Measurements from ENCODE around the gene HABP2.

Gene HABP2

DNA sequence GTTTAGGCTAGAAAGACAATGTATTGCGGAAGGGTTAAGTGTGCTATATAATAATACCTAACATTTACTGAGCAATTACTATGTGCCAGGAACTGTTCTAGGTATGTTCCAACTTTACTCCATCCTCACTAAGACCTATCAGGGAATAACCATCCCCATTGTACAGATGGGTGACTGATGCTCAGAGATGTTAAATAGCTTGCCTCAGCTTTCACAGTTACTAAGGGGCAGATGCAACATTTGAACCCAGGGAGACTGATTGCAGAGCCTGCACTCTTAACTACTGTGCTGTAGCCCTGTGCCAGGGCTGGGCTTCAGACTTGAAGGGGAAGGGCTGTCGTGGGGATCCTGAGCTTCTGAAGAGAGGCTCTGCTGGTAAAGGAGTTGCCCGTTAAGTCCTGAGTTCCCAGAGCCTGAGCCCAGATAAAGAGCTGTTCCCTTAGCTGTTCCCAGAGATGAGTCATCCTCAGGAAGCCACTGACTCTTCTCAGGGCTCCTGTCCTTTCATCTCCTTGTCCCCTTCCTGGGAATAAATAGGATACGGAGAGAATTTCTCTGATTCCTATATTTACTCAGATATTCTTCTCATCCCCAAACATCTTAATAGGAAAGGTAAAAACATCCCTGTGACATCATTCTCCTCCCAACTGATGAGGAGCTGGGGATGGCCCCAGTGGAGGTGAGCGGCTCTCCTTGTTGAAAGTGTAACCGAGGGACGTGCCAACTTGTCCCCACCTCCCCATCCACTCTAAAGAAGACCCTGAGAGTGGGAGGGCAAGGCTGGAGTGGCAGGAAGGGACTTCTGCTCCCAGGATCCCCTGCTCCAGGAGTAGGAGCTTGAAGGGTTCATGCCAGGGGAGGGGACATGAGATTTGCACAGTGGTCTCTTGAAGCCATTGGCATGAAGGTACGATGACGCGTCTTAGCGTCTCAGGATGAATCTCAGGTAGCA, 28.0 kb upstream of the HABP2 start:
- H3K27ac ChIP-seq: no peak overlapping the region
- DNase-seq (ENCODE audit: low read depth, low spot score): no peak

DNA sequence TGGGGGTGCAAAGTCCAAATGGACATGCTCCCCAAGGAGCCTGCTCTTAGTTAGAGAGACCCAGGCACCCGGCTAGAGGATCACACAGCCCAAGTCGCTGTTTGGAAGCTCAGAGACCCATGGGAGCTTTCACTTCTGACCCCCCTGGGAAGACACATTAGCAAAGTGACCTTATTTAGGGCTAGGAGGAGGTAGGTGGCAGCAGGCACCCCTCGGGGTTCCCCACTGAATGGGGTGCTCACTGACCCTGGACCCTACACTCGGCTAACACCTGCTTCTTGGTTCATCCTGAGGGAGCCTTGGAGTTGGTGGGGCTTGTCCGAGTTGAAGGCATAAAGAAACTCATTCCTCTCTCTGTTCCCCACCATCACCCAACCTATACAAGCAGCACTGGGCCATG, 27.1 kb upstream of the HABP2 start:
- DNase-seq (ENCODE audit: low read depth, low spot score): no peak
- H3K27ac ChIP-seq: no peak overlapping the region

DNA sequence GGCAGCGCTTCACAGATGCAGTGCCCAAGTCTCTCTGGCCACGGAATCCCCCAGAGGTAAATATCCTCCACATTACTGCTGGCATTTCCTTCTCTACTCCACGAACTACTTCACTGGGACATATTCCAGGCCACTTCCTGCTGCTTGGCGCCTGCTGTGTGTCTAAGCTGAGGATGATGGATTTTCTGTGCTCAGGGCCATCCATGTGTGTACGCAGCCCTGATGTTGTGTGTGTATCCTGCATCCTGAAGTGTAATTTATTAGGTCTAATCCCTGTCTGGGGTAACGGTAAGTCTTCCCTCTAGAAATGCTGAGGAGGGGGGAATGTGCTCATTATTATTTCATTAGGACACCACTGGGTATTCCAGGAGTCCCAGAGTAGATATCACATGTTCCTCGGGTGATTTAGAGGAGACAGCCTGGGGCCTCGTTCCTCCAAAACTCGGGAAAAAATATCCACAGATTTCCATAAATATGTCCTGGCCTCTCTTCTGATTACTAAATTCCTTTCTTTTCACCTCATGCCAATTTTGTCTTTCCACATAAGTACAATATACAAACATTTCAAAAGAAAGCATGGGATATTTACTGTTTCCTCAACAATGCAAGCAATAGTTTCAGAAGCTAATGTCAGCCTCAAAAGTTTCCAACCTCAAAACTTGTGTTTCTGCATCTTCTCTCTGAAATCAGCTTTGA, 25.5 kb upstream of the HABP2 start:
- no peak overlapping the region for H3K27ac ChIP-seq
- DNase-seq (ENCODE audit: low read depth, low spot score): no peak

DNA sequence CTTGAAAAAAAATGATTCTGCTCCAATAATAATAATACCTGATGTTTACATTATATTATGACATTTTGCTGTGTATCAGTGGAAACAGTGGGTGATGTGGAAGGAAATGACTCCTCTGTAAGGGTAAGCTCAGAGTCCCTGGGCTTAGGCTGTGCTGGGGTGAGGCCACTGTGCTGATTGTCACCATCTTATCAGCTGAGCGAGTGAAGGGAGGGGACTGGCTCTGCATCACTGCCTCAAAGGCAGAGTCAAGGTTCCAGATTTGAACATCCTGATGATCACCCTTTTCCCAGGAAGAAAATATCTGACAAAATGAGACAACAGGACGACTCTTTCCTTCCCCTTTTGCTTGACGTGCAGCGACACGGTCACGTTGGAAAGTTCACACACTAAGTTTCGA, 24.0 kb upstream of the HABP2 start:
- DNase-seq (ENCODE audit: low read depth, low spot score): no peak
- no peak overlapping the region for H3K27ac ChIP-seq

DNA sequence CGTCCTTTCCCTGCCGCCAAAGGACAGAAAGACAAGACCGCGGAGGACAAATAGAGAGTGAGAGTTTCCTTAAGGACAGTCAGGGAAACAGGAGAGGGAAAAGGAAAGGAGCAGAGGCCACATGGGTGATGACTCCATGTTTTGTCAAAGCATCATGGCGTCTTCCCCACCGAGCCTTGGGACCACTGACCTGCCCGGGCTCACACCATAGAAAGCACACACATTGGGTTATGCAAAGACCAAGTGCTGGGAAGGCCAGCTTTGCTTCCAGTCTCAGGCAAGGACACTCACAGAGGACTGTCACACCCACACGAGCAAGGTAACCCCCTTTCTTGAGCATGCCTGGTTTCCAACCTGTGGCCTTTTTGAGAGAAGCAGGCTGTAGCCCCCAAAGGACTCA, 23.3 kb upstream of the HABP2 start:
- no peak overlapping the region for H3K27ac ChIP-seq
- DNase-seq (ENCODE audit: low read depth, low spot score): no peak

DNA sequence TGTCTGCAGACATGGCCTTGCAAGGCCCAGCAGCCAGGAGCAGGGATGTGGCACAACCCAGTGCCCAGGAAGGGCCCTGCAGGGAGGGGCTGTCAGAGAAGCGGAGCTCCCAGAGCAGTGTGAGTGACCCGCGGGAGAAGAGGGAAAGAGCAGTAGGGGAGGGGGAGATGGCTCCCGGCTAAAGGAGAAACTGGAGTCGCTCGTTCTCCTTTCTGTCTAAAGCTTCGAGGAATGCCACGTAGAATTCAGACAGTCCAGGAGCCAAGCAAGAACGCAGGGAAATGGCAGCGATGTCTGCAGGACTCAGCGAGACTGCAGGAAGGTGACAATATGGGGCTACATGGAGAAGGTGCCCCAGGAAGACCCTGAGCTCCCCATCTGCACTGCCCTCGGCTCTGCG, 22.4 kb upstream of the HABP2 start:
- no peak overlapping the region for H3K27ac ChIP-seq
- no peak for DNase-seq (ENCODE audit: low read depth, low spot score)

DNA sequence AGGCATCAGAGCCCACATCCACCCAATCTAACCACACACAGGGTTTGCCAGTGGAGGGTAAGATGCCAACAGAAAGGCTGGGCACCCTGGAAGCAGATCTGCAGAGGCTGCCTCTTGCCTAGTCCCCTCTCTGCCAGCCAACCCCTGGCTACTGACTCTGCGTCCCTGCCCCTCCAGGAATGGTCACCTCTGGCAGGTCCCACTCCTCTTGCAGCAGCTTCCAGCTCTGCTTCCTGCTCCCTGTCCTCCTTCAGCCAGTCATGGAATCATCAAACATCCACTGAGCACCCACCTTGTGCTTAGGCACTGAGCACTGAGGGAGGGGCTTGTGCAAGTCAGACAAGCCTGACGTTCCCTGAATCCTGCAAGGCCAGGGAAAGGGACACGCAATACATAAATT, 20.1 kb upstream of the HABP2 start:
- no peak overlapping the region for H3K27ac ChIP-seq
- DNase-seq (ENCODE audit: low read depth, low spot score): no peak

DNA sequence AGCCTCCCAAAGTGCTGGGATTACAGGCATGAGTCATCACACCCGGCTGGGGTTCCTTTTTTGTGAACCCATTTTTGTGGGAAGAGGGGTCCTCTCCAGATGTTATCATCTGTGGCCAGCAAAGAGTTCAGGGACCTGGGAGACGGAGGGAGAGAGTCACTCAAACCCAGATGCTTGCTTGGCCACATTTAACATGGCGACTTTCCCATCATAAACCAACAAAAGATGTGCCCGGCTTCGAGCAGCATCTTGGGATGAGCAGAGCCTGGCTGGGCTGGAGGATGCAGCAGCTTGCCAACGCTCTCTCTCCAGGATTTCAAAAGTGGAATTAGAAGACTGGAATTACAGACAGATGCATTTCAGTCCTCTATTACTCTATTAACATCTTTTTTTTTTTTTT, 19.1 kb upstream of the HABP2 start:
- no peak for DNase-seq (ENCODE audit: low read depth, low spot score)
- no peak overlapping the region for H3K27ac ChIP-seq

DNA sequence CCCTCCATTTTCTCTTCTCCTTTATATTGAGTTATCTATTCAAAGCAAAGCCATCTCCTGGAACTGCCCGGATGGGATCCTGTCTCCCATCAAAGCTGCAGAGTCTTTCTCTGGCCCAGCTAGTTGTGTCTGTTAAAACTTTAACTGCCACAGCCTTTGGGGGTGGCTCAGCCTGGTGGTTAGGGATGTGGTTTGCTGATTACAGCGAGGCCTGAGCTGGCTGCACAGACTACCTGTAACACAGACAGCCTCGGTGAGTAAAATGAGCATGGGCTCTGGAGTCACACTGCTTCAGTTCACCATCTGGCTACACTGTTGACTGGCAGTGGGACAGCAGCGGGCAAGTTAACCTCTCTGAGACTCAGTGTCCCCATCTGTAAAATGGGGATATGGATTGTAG, 18.4 kb upstream of the HABP2 start:
- H3K27ac ChIP-seq: no peak overlapping the region
- DNase-seq (ENCODE audit: low read depth, low spot score): no peak

DNA sequence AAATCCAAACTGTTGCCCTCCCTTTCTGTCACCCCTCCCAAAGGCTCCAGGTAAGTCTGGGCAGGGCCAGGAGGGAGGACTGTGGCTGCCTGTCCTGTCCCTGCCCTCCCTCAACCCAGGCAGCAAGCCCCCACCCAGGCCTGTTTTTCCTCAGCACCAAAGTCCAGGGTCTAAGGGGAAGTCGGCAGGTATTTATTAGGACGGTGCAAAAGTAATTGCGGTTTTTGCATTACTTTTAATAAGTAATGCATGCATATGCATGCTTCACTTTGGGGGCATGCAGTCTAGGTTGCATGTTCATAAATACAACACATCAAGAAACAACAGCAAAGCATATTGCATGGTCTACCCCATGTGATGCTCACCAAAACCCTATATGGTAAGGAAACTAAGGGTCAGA, 15.2 kb upstream of the HABP2 start:
- DNase-seq (ENCODE audit: low read depth, low spot score): no peak
- H3K27ac ChIP-seq: no peak overlapping the region

DNA sequence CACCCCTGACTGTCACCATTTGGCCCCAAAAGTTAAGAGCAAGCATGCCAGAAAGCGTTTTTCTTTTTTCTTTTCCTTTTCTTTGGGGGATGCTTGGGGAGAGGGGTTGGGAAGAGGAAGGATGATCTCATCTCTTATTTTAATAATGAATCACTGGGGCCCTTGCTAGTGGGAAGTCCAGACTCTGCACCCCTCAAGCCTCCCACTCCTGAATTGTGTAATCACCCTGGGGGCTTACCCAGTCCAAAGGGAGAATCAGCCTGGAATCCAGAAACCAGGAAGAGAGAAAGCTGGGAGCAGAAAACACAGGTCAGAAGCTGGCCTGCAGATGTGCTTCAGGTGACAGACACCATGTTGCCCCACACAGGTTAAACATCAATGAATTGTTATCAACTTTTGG, 14.7 kb upstream of the HABP2 start:
- DNase-seq (ENCODE audit: low read depth, low spot score): no peak
- no peak overlapping the region for H3K27ac ChIP-seq

DNA sequence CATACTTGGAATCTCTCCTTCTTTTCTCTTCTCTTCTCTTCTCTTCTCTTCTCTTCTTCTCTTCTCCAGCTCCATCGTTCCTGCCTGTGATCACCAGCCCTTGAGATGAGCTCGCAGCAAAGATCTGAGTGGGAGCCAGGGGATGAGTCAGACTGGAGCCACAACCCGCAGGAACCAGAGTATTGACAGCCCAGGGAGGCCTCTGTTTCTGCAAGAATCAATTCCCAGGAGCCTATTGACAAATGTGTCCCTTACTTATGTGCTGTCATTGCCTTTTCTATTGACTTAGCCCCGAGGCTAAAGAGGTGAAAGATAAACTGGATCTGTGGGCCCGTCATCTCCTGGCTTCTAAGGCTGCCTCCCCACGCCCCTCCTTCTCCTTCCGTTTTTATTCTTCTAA, 13.1 kb upstream of the HABP2 start:
- DNase-seq (ENCODE audit: low read depth, low spot score): no peak

DNA sequence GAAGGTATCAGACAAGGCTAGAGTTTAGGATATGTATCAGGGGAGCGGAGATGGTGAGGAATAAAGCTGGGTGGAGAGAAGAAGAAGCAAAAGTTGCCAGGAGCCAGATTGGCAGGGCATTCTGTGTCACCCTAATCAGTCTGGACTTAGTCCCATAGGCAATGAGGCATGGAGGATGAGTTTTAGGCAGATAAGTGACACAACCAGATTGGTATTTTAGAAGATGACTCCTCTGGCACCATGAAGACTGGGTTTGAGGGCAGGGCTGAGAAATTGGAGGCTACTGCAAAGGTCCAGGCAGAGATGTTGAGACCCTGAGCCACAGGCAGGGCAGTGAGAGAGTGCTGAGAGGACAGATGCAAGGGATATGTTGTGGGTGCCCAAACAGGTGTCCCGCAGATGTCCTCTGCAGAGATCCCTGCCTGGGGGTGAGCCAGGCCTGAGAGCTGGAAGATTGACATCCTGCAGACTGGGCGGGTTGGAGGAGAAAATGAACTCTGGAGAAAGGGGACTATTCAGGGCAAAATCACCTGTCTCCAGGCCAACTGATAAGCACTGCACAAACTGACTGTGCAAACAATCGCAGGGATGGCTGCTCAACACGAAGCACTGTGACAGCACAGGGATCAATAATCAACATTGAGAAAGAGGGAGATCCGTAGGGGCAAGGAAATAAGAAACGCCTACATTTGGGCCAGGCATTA, 11.9 kb upstream of the HABP2 start:
- DNase-seq (ENCODE audit: low read depth, low spot score): no peak
- H3K27ac ChIP-seq: no peak overlapping the region

More for the DNA sequence above, 13.1 kb upstream of the HABP2 start:
- H3K27ac ChIP-seq: no peak overlapping the region

DNA sequence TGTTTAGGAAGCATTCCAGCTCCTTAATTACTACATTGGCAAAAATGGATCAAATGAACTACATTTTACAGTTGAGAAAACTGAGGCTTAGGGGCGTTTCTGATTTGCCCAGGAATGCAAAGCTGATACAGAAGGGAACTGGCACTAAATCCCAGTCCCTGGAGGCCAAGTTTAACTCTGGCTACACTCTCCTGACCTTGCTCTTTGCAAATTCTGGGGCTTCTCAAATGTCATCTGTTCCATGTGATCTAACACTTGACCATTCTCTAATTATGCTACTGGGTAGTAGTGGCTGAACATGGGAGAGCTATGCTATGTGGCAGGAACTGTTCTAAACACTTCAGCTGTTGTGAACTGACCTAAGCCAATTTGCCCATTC, 11.3 kb upstream of the HABP2 start:
- H3K27ac ChIP-seq: no peak overlapping the region
- no peak for DNase-seq (ENCODE audit: low read depth, low spot score)

DNA sequence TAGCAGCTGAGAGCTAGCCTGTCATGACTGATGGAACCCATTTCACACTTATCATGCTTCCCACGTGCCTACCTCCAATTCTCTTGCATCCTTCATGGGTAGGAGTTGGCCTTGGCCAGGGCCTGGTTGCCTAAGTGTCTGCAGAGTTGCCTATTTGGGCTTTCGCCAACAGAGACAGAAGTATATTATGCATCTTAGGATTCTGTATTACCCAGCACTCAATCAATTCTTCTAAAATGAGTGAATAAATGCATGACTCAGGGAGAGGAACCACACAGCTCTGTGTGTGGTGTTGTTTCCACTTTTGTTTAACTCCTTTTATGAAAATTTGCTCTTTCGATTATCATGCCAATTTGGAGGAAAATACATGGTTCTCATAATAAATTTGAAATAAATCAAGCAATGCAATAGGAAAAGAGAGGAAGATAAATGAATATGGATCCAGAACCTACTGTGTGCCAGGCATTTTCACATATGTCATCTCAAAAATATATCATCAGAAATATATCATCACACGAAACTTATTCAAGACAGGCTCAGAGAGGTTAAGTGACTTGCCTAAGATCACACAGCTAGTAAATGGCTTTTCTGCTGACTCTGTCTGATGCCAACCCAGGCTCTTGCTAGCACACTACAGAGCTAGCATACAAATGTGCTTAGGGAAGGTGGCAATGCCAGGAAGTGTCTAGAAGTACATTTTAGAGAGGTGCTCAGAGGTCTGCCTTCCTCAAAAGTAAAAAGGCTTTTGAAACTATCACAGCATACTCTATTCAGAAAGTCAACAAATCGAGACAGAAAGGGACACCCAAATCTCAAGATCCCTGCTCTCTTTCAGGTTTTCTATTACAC, 9.5 kb upstream of the HABP2 start:
- DNase-seq (ENCODE audit: low read depth, low spot score): no peak

DNA sequence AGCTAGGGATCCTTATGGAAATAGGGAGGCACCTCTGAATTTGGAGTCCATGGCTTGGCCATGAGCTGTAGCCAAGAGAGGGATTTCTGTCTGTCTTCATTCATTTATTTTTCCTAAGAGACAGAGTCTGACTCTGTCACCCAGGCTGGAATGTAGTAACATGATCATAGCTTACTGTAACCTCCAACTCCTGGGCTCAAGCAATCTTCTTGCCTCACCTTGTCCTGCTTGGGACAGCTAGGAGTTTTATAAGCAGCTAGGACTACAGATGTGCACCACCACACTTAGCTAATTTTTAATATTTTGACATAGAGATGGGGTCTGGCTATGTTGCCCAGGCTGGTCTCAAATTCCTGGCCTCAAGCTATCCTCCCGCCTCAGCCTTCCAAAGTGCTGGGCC, 8.5 kb upstream of the HABP2 start:
- no peak for DNase-seq (ENCODE audit: low read depth, low spot score)
- no peak overlapping the region for H3K27ac ChIP-seq

More for the DNA sequence above, 9.5 kb upstream of the HABP2 start:
- H3K27ac ChIP-seq: no peak overlapping the region

DNA sequence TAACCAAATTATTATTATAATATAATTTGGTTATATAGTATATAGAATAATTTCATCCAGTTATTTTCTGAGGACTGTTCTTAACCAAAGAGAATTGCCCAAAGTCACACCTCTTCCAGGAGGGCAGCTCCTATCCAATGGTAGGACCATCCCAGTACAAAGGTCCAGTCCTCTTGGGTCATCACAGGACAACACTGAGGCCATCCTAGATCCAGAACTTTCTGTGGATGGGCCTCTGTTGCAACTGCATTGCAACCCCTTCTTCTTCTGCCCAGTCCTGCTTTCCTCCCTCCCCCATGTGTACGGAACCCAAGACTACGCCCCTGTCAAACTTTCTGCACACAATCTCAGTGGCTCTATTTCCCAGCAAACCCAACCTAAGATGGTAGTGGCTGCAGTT, 5.4 kb upstream of the HABP2 start:
- H3K27ac ChIP-seq: no peak overlapping the region
- DNase-seq (ENCODE audit: low read depth, low spot score): no peak

DNA sequence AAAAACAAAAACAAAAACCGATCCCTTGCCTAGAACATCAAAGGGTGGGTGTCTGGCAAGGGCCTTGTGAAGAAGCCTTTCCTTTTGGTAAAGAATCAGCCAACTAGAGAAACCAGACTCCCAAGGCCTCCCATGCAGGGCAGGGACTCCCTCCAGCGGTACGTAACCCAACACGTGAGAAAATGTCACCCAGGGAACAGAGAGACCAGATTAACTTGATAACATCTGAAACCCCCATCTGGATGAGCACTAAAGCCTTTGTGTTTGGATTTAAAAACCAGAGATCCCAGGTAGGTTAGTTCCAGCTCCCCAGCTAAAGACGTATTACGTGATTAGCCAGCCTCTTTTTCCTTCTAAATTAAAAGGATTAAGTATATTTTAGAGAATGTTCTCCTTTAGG, 3.0 kb upstream of the HABP2 start:
- peak overlapping the region; percentile 62 for H3K27ac ChIP-seq
- no peak for DNase-seq (ENCODE audit: low read depth, low spot score)

DNA sequence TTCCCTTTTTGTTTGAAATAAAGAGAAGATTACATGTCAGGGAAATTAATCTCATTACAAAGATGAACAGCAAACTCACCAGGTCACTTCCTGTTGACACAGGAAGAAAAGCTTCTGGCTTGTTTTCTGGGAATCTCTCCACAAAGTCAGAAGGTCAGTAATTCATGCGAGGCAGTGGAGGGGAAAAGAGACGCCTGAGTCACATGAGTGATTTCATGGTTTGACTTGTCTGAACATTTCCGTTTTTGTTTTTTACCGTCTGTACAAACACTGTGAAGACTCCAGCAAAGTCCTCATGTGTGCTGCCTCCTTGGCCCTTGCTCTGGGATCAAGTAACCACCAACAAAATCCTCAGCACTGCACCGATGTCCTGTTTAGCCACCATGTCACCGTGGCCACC, 2.5 kb upstream of the HABP2 start:
- H3K27ac ChIP-seq: peak overlapping the region; percentile 62

DNA sequence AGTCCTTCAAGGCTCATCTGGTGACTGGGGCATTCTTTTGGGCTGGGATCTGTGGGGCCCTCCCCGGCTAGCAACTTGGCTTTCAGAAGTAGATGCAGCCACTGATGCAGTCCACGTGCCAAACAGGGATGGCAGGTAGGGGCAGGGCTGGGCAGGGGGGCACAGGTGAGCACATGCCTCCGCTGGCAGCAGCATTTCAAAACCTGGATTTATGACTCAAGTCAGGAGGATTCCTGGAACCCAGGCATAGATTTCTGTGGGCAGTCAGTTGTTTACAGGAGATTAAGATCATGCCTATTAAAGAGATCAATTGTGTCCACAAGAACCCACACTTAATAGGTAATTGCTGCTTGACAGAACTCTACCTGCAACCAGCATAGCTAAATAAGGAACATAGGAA, 839 bp upstream of the HABP2 start:
- peak overlapping the region; percentile 6 for H3K27ac ChIP-seq

More for the DNA sequence above, 2.5 kb upstream of the HABP2 start:
- peak; percentile 59 for DNase-seq (ENCODE audit: low read depth, low spot score)

More for the DNA sequence above, 839 bp upstream of the HABP2 start:
- DNase-seq (ENCODE audit: low read depth, low spot score): peak; percentile 83
